Suppressor macrophage treated with lipopolysaccharide for 1 hour (primary cell): ENCODE data around the gene MARCOL.
A peak's percentile ranks its signal among the peaks of the same experiment; 100 is the strongest.

Experiments
- DNase-seq, 3 donors: peaks; one replicate each; pipeline ENCODE4 v3.0.0-alpha.2; 2020 to 2022

Gene MARCOL, protein sequence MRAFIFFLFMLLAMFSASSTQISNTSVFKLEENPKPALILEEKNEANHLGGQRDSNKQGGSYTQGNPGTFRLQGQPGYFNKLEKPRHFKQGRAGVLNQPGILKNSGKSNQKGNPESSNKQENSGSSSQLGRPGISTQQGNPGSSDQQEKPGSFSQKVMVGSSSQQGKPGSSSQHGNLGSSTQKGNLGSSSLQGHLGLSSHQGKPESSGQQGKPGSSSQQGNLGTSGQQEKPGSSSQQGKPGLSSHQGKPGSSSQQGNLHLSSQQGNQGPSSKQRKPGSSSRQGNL

DNA sequence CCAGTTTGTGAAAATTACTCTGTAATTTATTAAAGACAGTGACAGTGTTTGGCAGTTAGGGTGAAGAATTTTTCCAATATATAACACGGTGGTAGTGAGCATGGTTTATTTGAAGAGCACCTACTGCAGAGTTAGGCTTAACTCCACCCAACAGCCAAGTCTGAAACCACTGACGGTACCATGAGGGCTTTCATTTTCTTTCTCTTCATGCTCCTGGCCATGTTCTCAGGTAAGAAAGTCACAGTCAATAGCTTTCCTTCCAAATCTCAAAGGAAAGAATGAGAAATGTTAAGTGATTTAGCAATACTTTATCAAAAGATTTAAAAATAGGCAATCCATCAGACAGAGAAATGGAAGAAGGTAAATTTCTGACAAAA lies at the start of gene MARCOL:
TSS of gene MARCOL (plus strand) at position 108 of the 377 bp plus-strand sequence. CDS start at position 181, 73 bp downstream.
- no peak for DNase-seq

DNA sequence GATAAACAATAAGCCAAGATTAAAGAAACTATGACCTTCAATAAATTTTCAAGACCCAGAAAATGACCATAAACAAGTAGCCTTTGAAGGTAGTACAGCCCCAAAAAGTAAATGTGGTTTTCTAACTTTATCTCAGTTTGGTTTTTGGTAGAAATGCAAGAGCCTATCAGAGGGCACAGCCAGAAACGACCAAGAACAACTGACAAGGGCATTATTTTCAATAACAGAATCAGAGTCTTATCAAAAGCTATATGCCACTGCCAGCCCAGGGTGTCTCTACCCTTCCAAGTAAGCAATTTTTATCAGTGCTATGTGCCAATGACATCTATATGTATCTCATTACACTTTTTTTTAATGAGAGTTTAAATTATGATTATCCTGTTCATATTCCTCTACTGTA lies 47.3 kb upstream of the MARCOL start:
- DNase-seq, result no peak

DNA sequence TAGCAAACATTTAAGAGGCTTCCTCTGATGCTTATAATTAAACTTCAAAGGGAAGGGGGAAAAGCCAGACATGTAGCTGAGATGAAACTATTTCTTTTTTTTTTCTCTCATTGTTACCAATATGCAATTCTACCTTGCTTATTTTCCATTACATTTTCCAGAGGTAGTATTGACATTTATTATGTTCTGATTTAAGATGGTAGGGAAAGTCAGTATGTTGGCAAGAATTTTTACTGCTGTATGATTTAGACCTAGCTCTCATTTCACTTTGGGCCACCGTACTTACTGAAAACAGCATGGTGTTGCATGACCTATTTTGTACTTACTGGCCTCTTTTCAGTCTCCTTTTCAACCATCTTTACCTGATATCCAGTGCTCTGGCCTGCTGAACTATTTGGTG lies 45.1 kb upstream of the MARCOL start:
- DNase-seq, result no peak

DNA sequence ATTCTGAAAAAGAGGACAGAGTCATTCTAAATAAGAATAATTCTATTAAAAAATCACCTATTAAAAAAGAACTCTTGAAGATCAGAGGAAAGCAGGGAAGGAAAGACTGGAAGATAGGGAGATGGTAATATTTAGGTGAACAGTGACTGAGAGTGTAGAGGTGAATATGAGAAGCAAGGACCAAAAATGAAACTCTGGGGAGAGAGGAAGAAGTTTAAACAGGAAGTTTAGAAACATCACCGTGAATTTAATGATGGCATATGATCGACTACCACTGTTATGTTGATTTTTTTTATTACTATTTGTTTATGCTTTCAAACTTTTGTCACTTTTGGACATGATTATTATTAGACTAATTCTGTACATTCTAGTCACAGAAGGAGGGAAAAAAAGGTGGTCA lies 37.2 kb upstream of the MARCOL start:
- DNase-seq, result peak in 2 of 3 donors; percentile 29 to 46

DNA sequence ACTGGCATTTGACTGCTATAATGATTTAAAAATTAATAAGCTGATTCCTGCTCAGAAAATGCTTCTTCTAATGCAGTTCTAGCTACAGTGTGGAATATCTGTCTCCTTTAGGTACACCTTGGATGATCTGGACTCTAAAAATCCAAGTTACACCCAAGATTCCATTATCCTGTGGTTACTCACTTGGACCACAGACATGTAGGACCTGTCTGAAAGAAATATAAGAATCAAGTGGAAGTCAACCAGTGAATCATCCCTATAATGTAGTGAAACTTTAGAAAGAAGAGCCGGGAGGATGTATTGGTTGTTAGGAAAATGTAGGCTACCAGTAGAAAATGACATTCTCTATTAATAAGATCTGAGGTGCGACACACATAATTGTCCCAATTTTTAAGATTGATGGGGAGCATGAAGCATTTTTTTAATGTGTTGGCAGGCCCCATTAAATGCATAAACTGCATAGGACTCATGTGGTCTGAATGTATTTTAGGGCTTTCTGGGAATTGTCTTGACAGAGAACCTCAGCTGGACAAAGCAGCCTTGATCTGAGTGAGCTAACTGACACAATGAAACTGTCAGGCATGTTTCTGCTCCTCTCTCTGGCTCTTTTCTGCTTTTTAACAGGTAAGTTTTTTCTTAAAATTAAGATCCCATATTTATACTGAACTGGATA lies 35.7 kb upstream of the MARCOL start, which contains the start of gene SPINK6:
TSS of gene SPINK6 (plus strand) at position 512 of the 673 bp plus-strand sequence. CDS start at position 567, 55 bp downstream.
- no peak for DNase-seq

DNA sequence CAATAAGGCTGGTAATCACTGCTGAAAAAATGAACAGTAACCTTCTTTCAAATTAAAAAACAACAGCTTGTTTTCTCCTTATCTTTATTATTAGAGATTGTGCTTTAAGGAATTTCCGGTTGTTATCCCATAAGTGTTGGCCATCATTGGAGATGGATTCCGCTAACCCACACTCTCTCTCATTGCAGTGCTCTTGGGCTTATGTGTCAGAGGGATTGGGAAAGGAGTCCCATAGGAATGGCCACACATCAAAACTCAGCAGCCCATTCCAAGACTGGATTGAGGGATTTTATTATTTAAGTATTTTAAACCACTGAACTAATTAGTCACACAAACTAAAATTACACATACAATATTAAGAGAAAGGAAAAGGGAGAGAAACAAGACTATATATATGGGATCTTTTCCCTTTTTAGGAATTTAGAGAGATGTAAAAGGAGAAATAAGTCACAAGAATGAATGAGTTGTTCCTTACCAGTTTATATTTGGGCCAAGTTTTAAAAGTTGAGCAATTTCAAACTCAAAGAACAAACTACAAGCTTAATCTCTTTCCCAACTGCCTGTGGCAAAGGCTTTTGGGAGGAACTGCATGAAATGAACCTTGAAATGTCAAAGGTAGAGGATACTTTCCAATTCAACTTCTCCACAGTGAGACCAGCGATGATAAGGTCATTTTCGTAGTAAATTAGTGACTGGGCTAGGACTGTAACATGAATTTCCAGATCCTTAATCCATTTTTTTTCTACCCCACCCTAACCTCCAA lies 33.1 kb upstream of the MARCOL start:
- peak; percentile 35 to 65 (median 51) for DNase-seq

DNA sequence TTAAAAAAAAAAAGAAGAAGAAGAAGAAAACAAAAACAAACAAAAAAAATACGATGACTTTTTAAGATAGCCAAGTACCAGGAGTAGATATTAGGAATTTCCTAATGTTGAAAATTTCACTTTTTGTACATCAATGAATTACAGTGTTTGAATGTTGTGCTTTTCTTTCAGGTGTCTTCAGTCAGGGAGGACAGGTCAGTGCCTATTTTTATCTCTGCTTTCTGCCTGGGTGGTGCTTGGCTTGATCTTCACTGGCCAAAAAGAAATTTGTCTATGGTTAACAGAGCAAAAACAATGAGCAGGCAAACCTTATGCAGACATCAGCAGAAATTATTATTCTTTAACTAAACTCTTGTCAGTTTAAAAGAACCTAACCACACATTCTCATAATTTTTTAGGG lies 32.5 kb upstream of the MARCOL start:
- peak in 1 of 3 donors; percentile 14 for DNase-seq

DNA sequence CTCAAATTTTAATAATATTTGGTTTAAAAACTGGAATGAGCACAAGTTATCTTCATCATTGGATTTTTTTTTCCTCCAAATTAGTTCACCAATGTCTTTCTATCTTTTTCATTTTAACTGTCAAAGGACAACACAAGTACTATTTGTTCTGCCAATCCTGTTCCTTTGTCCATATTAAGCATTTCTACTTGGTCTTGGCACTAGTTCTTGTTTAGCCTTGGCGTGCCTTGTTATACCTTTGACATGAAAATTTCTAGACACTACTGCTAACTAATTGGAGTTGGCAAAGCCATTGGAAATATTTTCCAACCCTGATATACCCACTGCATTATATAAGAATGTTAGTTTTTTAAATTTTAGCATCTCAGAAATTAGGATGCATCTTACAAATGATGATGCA lies 31.7 kb upstream of the MARCOL start:
- no peak for DNase-seq

DNA sequence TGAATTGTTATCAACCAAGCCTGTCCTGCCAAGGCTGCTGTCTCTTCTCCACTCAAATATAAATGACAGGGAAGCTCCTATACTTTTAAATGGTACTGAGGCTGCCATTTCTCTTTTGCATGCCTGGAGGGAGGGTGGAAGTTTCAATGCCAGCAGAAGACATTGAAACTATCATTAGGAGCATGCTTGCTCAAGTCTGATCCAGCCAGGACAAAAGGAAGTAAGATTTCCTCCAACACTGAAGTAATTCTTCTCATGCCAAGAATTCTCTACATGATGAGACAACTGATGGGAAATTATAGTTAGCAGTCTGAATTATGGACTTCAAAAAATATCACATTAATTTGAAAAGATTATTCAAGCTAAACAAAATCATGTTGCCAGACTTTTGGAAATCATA lies 30.1 kb upstream of the MARCOL start:
- DNase-seq, result no peak

DNA sequence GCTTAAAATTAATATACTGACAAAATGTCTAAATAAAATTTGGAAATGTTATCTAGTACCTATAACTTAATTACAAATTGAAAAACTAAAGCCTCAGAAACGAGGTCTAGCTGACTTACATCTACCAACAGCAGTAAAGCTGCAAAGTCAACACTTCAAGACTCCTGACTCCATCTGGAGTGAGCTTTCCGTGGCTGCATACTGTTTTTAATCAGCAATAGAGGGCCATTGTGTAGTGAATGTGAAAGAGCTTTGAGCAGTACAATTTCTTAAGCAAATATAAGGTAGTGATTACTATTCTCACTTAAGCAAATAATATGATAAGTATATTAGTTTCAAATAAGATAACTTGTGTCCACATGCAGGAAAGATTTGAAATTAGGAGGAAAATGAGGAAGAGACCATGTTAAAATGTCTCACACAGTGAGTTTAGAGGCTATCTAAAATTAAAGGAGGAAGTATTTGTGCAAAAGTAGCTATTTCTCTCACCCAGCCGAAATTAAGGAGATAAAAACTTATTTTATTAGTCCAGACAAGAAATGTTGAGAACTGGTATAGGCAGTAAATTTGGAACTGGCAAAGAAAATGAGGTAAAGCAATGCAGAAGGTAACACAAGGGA lies 29.1 kb upstream of the MARCOL start:
- peak in 2 of 3 donors; percentile 33 to 42 for DNase-seq

DNA sequence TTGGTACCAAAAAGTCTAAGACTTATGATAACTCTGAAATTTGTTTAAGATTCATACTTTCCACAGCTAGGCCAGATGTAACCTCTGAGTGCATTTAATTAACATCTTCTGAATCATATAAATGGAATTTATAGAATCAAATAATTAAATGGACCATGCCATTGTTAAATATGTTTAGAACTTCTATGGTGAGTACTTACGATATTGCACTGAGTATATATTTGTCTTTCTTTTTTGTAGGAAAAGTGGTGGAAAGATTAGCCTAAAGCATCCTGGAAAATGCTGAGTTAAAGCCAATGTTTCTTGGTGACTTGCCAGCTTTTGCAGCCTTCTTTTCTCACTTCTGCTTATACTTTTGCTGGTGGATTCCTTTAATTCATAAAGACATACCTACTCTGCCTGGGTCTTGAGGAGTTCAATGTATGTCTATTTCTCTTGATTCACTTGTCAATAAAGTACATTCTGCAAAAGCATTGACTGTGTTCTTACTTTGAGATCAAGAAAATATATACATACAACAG lies 23.6 kb upstream of the MARCOL start:
- DNase-seq, result peak; percentile 43 to 58 (median 54)

DNA sequence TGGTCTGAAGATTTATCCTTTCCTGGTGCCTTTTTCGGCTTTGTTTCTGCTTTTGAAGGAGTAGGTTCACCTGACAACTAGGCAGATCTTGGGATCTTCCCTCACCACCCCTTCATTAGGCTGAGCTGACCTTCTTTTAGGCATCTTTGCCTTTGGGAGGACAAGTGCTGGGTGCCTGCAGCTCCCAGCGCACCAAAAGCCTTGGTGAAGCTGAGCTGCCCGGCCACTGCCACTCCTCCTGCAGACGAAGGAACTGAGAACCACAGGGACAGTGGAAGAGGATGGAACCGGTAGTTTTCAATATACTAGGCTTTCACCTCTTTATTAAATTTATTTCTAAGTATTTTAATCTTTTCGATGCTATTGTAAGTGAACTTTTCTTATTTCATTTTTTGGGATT lies 16.8 kb upstream of the MARCOL start:
- no peak for DNase-seq

DNA sequence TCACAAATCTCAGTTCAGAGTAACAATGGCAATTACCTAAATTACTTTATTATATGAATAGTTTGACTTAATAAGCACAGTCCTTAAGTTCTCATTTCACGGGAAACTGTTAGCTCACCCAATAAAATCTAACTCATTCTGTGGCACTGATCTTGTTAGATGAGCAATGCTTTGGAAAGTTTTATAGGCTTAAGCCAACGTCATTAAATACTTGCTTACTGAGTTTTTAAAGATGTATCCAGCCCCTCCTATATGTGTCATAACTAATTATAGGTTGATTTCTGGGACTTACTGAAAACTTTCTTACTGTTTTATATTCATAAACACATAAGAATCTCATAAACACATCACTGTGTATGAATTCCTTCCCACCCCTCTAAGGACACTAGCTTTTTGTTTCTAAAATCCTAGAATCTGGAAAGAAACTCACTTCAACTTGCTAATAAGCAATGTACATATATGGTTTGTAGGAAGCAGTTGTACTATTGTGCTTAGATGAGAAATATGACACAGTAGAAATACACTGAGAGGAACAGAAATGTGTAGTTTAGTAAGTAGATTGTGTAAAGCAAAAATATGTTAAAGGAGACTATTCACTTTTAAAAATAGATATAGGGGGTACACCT lies 14.1 kb upstream of the MARCOL start:
- DNase-seq, result no peak

DNA sequence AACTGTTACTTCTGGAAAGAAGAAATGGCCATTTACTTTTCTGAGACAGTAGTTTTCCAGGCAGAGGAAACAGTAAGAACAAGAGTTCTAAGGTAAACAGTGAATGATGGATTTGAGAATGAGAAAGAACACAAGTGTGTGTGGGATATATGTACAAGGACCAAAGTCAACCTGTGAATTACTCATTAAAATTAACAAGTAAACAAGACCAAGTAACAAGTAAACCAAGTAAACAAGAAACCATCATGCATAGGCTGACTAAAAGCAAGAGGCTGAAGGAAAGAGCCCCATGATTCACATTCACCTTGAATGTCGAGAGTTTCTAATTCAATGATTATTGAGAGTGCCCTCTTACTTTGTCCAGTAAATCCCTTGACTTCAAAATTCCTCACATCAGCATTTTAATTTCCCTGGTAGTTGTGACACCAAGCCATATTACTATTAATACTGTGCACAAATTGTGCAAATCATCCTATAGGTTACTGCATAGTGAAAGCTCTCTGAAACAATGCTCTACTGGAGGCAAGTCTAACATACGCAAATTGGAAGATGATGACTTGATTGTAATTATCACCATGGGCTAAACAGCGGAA lies 9.8 kb upstream of the MARCOL start:
- DNase-seq, result no peak

DNA sequence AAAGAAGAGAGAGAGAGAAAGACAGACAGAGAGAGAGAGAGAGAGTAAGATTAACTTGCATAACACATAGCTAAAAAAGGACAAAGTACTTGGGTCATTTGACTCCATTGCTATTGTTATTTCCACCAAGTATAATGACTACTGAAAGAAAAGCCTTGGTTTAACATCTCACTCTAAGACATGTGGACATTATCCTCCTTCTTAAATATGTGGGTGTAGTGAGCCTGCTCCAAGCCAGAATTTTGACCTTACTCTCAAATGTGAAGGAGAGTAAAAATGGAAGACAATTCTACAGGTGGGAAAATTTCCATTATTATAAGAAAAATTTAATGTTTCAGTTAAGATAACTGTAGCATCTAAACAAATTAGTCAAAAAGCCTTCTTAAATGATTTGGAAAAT lies 8.5 kb upstream of the MARCOL start:
- DNase-seq, result no peak

DNA sequence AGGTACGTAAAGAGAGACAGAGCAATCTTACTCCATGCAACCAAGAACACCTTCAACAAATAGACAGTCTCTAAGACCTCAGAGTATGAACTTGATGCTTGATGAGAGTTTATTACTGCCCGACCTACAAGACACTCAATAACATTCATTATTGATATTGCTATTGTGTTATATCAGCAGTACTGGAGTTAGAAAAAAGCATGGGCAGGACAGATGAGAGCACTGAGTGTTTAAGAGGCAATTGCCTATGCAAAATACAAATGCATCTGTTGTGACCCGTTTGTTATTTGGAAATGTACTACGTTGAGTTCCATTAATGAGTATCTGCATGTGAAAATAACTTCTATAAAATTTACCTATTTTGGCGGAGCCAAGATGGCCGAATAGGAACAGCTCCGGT lies 8.1 kb upstream of the MARCOL start:
- no peak for DNase-seq

DNA sequence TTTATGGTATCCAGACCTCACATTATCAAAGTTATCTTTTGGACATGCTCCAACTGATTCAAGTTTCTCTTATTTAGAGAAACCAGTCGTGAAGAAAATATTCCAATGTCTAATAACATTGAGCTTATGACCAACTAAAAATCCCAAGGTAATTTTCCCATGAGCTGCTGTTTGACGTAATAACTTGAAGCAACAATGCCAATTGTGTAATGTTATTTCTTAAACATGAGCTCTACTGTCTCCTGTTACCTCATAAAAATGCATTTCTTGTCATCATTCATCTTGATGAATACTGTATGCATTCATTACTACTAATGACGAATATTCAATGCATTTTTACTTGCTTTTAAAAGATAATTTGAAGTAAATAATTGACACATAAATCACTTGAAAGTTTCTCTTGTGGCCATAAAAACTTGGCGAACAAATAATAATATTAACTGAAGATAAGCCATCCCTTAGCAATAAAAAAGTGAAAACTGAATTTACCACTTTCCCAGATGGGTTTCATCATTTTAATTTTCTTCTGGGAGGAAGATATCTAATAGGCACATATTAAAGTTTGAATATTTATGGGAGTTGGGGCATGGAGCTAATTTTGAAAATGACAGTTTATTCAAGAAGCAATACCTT lies 424 bp upstream of the MARCOL start:
- DNase-seq, result peak; percentile 34 to 74 (median 72)

DNA sequence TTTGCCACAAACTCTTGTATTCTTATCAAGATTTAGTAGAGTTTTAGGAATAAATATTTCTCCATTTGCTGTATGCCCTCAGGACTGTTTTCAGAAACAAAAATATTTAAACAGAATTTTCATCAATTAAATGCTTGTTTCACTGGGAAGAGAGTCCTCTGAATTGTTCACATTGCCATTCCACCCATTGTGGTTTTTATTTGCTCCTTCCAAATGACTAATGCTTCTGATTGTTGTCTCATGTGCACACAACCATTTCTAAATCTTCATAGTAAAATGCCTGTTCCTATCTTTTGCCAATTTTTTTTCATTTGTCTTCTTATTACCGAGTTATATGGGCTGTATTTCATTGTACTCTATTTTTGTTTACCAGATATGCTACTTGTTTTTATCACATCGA lies 10.6 kb downstream of the MARCOL start:
- DNase-seq, result no peak

DNA sequence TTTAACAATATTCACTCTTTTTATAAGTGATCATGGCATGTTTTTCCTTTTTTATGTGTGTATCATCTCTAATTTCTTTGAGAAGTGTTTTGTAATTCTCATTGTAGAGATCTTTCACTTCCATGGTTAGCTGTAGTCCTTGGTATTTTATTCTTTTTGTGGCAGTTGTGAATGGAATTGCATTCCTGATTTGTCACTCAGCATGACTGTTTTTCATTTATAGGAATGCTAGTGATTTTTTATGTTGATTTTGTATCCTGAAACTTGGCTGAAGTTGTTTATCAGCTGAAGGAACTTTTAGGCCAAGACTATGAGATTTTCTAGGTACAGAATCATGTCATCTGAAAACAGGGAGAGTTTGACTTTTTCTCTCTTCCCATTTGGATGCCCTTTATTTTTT lies 17.1 kb downstream of the MARCOL start:
- no peak for DNase-seq

DNA sequence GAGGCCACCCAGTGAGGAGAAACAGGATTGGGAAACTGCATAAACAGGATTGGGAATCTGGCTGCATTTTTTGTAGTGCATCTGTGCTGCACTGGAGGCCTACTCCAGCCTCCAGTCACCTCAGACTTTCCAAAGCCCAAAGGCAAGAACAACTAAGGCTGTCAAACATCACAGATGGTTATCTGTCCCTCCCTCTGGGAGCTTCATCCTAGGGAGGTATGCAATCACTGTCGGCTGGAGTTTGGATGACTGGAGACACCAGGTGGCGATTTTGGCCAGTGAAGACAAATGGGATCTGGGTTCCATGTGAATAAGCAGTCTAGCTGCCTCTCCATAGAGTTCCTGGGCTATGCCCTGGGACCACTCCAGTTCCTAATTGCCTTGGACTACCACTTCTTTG lies 21.0 kb downstream of the MARCOL start:
- DNase-seq, result no peak

DNA sequence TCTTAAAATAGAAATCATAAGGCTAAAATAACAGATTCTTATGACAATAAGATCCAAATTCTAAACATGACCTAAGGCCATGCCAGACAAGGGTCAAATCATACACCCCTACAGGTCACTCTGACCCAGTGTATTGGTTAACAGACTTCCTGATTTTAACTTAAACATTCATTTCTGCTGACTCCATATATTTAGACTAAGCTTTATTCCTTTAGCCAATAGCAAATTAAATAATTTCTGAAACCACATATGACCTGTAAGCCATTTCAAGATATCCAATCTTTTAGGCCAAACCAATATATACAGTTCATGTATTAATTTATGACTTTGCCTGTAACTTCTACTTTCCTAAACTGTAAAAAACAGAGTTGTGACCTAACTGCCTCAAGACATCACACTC lies 22.9 kb downstream of the MARCOL start:
- no peak for DNase-seq

DNA sequence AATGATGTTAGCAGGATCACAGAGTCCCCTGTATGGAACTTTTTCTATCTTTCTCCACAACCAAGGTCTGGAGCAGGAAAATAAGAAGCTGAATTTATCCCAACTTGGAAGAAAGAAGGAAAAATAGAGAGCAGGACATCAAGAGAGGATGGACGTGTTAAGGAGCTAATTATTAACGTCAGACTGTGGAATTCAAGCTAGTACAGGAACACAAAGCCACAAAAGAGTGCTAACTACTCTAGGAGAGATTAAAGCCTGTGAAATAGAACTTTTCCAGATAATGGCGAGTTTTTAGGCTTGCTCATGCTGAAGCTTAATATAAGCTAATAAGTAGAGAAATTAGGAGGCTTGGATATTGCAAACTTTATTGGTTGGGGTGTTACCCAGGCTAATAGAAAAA lies 29.6 kb downstream of the MARCOL start:
- DNase-seq, result no peak
